ENCODE results near the gene TBC1D22A.

DNA sequence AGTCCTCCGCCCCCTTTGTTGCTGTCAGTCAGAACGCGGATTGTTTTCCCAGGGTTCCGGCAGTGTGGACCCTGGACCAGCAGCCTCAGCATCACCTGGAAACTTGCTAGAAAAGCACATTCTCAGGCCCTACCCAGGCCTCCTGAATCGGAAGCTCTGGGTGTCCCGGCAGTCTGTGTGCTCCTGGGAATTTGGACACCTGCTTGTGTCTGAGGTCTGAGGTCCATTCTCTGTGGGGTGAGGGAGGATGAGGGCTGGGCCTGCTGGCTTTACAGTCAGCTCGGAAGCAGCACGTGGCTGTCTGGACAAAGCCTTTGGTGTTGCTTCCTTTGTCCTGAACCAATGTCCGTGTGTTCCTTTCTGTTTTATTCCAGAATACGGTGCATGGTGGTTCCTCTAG is 299.7 kb downstream of the TBC1D22A start:
- TF ChIP-seq, protein P1, sequence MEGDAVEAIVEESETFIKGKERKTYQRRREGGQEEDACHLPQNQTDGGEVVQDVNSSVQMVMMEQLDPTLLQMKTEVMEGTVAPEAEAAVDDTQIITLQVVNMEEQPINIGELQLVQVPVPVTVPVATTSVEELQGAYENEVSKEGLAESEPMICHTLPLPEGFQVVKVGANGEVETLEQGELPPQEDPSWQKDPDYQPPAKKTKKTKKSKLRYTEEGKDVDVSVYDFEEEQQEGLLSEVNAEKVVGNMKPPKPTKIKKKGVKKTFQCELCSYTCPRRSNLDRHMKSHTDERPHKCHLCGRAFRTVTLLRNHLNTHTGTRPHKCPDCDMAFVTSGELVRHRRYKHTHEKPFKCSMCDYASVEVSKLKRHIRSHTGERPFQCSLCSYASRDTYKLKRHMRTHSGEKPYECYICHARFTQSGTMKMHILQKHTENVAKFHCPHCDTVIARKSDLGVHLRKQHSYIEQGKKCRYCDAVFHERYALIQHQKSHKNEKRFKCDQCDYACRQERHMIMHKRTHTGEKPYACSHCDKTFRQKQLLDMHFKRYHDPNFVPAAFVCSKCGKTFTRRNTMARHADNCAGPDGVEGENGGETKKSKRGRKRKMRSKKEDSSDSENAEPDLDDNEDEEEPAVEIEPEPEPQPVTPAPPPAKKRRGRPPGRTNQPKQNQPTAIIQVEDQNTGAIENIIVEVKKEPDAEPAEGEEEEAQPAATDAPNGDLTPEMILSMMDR (IDR thresholded peaks at IDR 0.05) = no peak
- no peak for TF ChIP-seq EP300 (IDR thresholded peaks at IDR 0.05)

Measured in ovary (tissue), 3 donors.